Epithelial cell of proximal tubule (primary cell): ENCODE measurements around the gene NFS1. TPM values are rescaled to one million over a fixed set of nuclear protein-coding genes. Genes with fewer than 3 reads are reported as not detected.
"Not testable (repeated sequence)": the region's sequence is repeated elsewhere in the genome, so short reads cannot be mapped to it uniquely, and the experiment has no call there.

Experiments
- DNase-seq: peaks from one replicate; pipeline ENCODE4 v3.0.0-alpha.2; 2011; ENCODE audit warnings: low read depth
- H3K4me3 ChIP-seq: 2 replicates; pipeline ENCODE4 v1.5.1; 2011; ENCODE audit warnings: low read depth, mild to moderate bottlenecking, low read length
- CTCF ChIP-seq: conservative IDR thresholded peaks from 2 replicates; pipeline ENCODE4 v1.5.1; 2012; ENCODE audit warnings: low read depth, mild to moderate bottlenecking, low read length
- total RNA-seq: library from RNA; depleted of rRNA; stranded (reverse); fragments of >200 nt; gene quantifications from 2 replicates; pipeline ENCODE4 v1.2.3, GENCODE V29; 2015

NFS1 gene
- total RNA-seq, 1 donor from 2014 or later = 10.3 TPM

- no peak for TF ChIP-seq CTCF
- H3K4me3 ChIP-seq = no peak overlapping the region
- no peak for DNase-seq
These were observed 25.4 kb upstream of the NFS1 start for GRCh38 chr20:35724321-35725230.

- H3K4me3 ChIP-seq, DNase-seq: not testable (repeated sequence)
These were observed 24.6 kb upstream of the NFS1 start for GRCh38 chr20:35723652-35724320.

GRCh38 chr20:35723275-35723639 is 24.1 kb upstream of the NFS1 start:
- not testable (repeated sequence) for DNase-seq, H3K4me3 ChIP-seq

GRCh38 chr20:35721621-35722020 is 22.5 kb upstream of the NFS1 start:
- no peak for TF ChIP-seq CTCF
- H3K4me3 ChIP-seq = no peak overlapping the region
- no peak for DNase-seq

GRCh38 chr20:35721219-35721618 is 22.1 kb upstream of the NFS1 start:
- no peak overlapping the region for H3K4me3 ChIP-seq
- DNase-seq = no peak
- no peak for TF ChIP-seq CTCF

GRCh38 chr20:35720165-35721123 is 21.3 kb upstream of the NFS1 start:
- H3K4me3 ChIP-seq = no peak overlapping the region
- TF ChIP-seq CTCF = no peak
- DNase-seq = no peak

GRCh38 chr20:35719717-35720116 is 20.6 kb upstream of the NFS1 start:
- no peak for TF ChIP-seq CTCF
- H3K4me3 ChIP-seq = no peak overlapping the region
- no peak for DNase-seq
